Keratinocyte (primary cell): ENCODE data around the gene ZNF814. TPM values are rescaled to one million over a fixed set of nuclear protein-coding genes. Genes with fewer than 3 reads are reported as not detected.

Experiments used
- DNase-seq: peaks from one replicate; pipeline ENCODE4 v3.0.0-alpha.2; 2011; ENCODE audit warnings: low read depth, missing footprints, low spot score
- FAIRE-seq: peaks from 2 replicates; lab custom pipeline; 2011; peaks lifted over from hg19 to GRCh38; lab: Jason Lieb, UNC
- H2AFZ ChIP-seq: 2 replicates; pipeline ENCODE4 v1.6.0; 2012; ENCODE audit warnings: low read length, control low read depth, inconsistent platforms; ENCODE audit not compliant: control insufficient read depth
- H3K27ac ChIP-seq: 2 replicates; pipeline ENCODE4 v1.5.1; 2011; ENCODE audit warnings: low read length; ENCODE audit not compliant: control insufficient read depth, insufficient read depth
- H3K27me3 ChIP-seq: 3 replicates; pipeline ENCODE4 v1.6.0; 2011; ENCODE audit warnings: low read length; ENCODE audit not compliant: control insufficient read depth, insufficient read depth; ENCODE audit errors: extremely low read depth
- H3K36me3 ChIP-seq, 2 experiments: 2 replicates in 1 of 2; 3 replicates in 1 of 2; pipeline ENCODE4 v1.5.1; 2011; ENCODE audit warnings: low read length in 2 of 2, mild to moderate bottlenecking in 1 of 2; ENCODE audit not compliant: control insufficient read depth in 2 of 2, insufficient read depth in 2 of 2; ENCODE audit errors: extremely low read depth in 1 of 2
- H3K4me1 ChIP-seq: 3 replicates; pipeline ENCODE4 v1.5.1; 2011; ENCODE audit warnings: low read length; ENCODE audit not compliant: control insufficient read depth, insufficient read depth; ENCODE audit errors: extremely low read depth
- H3K4me2 ChIP-seq: 3 replicates; pipeline ENCODE4 v1.6.0; 2011; ENCODE audit warnings: low read depth, low read length; ENCODE audit not compliant: control insufficient read depth, insufficient read depth; ENCODE audit errors: extremely low read depth
- H3K4me3 ChIP-seq, 3 experiments: fragments of 200-600 bp in 1 of 3; sonication (generic) in 1 of 3; 2 replicates in 2 of 3; 3 replicates in 1 of 3; pipeline ENCODE4 v1.5.1; 2011 to 2016; ENCODE audit warnings: low read length in 3 of 3, mild to moderate bottlenecking in 3 of 3, control low read depth in 2 of 3, inconsistent platforms in 1 of 3, low read depth in 1 of 3, mixed read lengths in 1 of 3, mixed run types in 1 of 3, moderate library complexity in 1 of 3; ENCODE audit not compliant: control insufficient read depth in 2 of 3, insufficient read depth in 2 of 3; ENCODE audit errors: extremely low read depth in 1 of 3
- H3K79me2 ChIP-seq: 2 replicates; pipeline ENCODE4 v1.6.0; 2012; ENCODE audit warnings: low read length; ENCODE audit not compliant: control insufficient read depth, insufficient read depth
- H3K9ac ChIP-seq: 3 replicates; pipeline ENCODE4 v1.6.0; 2011; ENCODE audit warnings: low read length; ENCODE audit not compliant: control insufficient read depth, insufficient read depth; ENCODE audit errors: extremely low read depth
- H3K9me1 ChIP-seq: 3 replicates; pipeline ENCODE4 v1.6.0; 2011; ENCODE audit warnings: low read length; ENCODE audit not compliant: control insufficient read depth, insufficient read depth; ENCODE audit errors: extremely low read depth
- H3K9me3 ChIP-seq: 2 replicates; pipeline ENCODE4 v1.5.1; 2012; ENCODE audit warnings: low read depth, low read length; ENCODE audit not compliant: control insufficient read depth
- H4K20me1 ChIP-seq: 3 replicates; pipeline ENCODE4 v1.6.0; 2011; ENCODE audit warnings: low read length; ENCODE audit not compliant: control insufficient read depth, insufficient read depth; ENCODE audit errors: extremely low read depth
- EZH2 ChIP-seq: IDR thresholded peaks from one replicate; pipeline ENCODE4 v1.6.1; 2012; ENCODE audit warnings: inconsistent platforms, mild to moderate bottlenecking, low read length, moderate library complexity
- dilution Hi-C: fragments of 300-500 bp; cut with MboI; formaldehyde crosslinking; loops from one replicate; pipeline ENCODE4 v1.7.0; 2020; ENCODE audit warnings: low sequenced_read_pairs; ENCODE audit not compliant: extremely low pct_ligation_motif_present
- polyA plus RNA-seq, 5 experiments: library from polyadenylated mRNA; depleted of rRNA in 3 of 5; stranded (reverse) in 3 of 5; stranded (forward) in 1 of 5; unstranded in 1 of 5; fragments of >200 nt; gene quantifications; 1 replicate in 1 of 5; 2 replicates in 3 of 5; 3 replicates in 1 of 5; pipeline versions ENCODE4 v1.2.1 to v1.2.3, GENCODE V29; 2011 to 2012; ENCODE audit warnings: missing spikeins in 2 of 5, low read depth in 1 of 5, low replicate concordance in 1 of 5
- TF ChIP-seq, protein P1 (sequence below), 3 experiments: IDR thresholded peaks in 1 of 3; conservative IDR thresholded peaks in 1 of 3; optimal IDR thresholded peaks in 1 of 3; 2 replicates in 2 of 3; 3 replicates in 1 of 3; pipeline versions ENCODE3 to v1.5.1; 2011; ENCODE audit warnings: low read length in 3 of 3, mild to moderate bottlenecking in 3 of 3, moderate library complexity in 2 of 3, control low read depth in 1 of 3, inconsistent platforms in 1 of 3; ENCODE audit not compliant: insufficient read depth in 2 of 3; ENCODE audit errors: extremely low read depth in 1 of 3

ZNF814 gene
- polyA plus RNA-seq, 1 donor (not counting 4 experiments of a cell fraction or from before 2014, with no cell fraction given): 13.8 TPM

DNA sequence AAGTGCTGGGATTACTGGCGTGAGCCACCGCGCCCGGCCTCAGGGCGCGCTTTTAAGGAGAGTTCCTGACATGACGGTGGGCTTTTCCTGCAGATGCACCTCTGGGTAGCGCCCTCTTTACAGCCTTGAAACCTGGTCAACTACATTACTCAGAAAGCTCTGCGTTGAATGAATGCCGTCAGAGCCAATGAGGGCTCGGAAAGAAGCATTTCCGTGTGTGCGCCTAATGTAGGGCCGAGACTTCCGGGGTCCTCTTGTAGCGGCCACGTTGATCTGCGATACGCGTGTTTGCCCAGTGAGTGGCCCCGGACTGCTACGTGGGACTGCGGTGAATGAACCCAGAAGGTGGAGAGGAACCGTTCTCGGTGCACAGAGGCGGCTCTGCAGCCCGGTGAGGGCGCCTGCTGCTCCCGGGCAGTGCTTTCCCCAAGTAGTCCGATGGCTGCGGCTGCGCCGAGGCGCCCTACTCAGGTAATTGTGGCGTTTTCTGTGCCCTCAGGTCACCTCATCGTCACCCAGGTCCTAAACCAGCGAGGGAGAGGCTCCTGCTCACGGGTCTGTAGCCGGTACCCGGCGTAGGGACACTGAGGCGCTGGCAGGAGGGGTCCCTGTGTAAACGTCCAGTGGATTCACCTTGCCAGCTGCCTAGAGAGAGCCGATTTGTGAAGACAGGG is 69.2 kb downstream of the ZNF814 start:
- Histone ChIP-seq H4K20me1 (peaks cover 2% of the 10 kb centered on the region), H3K9me3 (no peaks in the 10 kb centered on the region), H3K4me1 (peaks cover 8% of the 10 kb centered on the region), H3K36me3 (peaks cover 0 to under 1% of the 10 kb centered on the region in 2 experiments), H3K79me2 (peaks cover 51% of the 10 kb centered on the region), H3K9ac (peak overlapping the region; percentile 98), H3K27ac (peak overlapping the region; percentile 90), H3K27me3 (no peaks in the 10 kb centered on the region), H3K4me3 (peak overlapping the region; percentile 55 to 99 (median 98)), H3K4me2 (peak overlapping the region; percentile 91), H2AFZ (peak overlapping the region; percentile 94), H3K9me1 (no peaks in the 10 kb centered on the region)
- FAIRE-seq (no peak), DNase-seq (peak; percentile 66)
- dilution Hi-C loops: no loop called here
- TF ChIP-seq, protein P1, sequence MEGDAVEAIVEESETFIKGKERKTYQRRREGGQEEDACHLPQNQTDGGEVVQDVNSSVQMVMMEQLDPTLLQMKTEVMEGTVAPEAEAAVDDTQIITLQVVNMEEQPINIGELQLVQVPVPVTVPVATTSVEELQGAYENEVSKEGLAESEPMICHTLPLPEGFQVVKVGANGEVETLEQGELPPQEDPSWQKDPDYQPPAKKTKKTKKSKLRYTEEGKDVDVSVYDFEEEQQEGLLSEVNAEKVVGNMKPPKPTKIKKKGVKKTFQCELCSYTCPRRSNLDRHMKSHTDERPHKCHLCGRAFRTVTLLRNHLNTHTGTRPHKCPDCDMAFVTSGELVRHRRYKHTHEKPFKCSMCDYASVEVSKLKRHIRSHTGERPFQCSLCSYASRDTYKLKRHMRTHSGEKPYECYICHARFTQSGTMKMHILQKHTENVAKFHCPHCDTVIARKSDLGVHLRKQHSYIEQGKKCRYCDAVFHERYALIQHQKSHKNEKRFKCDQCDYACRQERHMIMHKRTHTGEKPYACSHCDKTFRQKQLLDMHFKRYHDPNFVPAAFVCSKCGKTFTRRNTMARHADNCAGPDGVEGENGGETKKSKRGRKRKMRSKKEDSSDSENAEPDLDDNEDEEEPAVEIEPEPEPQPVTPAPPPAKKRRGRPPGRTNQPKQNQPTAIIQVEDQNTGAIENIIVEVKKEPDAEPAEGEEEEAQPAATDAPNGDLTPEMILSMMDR (optimal IDR thresholded peaks at IDR 0.05 in 1 of 3, IDR thresholded peaks at IDR 0.05 in 1 of 3, conservative IDR thresholded peaks at IDR 0.05 in 1 of 3; ENCODE audit: extremely low read depth in 1 of 3, insufficient read depth in 2 of 3, low read length in 3 of 3): peak in 2 of 3 experiments; percentile 12 to 32
- TF ChIP-seq EZH2: no peak

DNA sequence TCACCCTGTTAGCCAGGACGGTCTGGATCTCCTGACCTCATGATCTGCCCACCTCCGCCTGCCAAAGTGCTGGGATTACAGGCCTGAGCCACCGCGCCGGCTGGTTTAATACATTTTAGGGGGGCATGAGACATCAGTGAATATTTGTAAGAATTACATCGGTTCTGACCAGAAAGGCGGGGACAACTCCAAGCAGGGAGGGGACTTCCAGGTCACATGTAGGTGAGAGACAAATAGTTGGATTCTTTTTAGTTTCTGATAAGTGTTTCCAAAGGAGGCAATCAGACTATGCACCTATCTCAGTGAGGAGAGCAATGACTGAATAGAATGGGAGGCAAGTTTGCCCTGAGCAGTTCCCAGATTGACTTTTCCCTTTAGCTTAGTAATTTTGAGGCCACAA is 70.5 kb downstream of the ZNF814 start:
- Histone ChIP-seq H3K79me2 (peaks cover 51% of the 10 kb centered on the region), H3K4me1 (peaks cover 9% of the 10 kb centered on the region), H3K9me1 (no peaks in the 10 kb centered on the region), H3K27me3 (no peaks in the 10 kb centered on the region), H3K36me3 (no peaks in the 10 kb centered on the region), H4K20me1 (no peaks in the 10 kb centered on the region), H2AFZ (no peak overlapping the region), H3K4me2 (no peak overlapping the region), H3K9me3 (no peaks in the 10 kb centered on the region), H3K9ac (no peak overlapping the region), H3K4me3 (no peak overlapping the region), H3K27ac (no peak overlapping the region)
- DNase-seq: no peak
- dilution Hi-C loops: no loop called here
- no peak for TF ChIP-seq EZH2
- TF ChIP-seq, protein P1 (optimal IDR thresholded peaks at IDR 0.05 in 1 of 3, IDR thresholded peaks at IDR 0.05 in 1 of 3, conservative IDR thresholded peaks at IDR 0.05 in 1 of 3; ENCODE audit: extremely low read depth in 1 of 3, insufficient read depth in 2 of 3, low read length in 3 of 3): no peak
- FAIRE-seq: no peak
